GM23338 (cell line): ENCODE measurements around the gene UVRAG. TPM values are rescaled to one million over a fixed set of nuclear protein-coding genes. Genes with fewer than 3 reads are reported as not detected.

Experiments
- ATAC-seq: fragments of 200-7000 bp; cut with Tn5 transposase; 3 replicates; pipeline ENCODE4 v1.9.1; 2020
- DNase-seq: peaks from one replicate; pipeline ENCODE4 v3.0.0-alpha.2; 2015; ENCODE audit warnings: low spot score
- H2AFZ ChIP-seq: fragments of 200-600 bp; sonication (generic); 2 replicates; pipeline ENCODE4 v1.8.0; 2016; ENCODE audit warnings: antibody characterized with exemption, mild to moderate bottlenecking, moderate library complexity
- H3F3A ChIP-seq: fragments of 200-600 bp; sonication (generic); replicated peaks from 2 replicates; pipeline ENCODE4 v1.8.0; 2017; ENCODE audit warnings: antibody characterized with exemption, mixed run types, low read depth
- H3K27ac ChIP-seq: fragments of 200-600 bp; sonication (generic); 2 replicates; pipeline ENCODE4 v1.6.1; 2016; ENCODE audit warnings: low read depth
- H3K27me3 ChIP-seq: fragments of 200-600 bp; sonication (generic); 2 replicates; pipeline ENCODE4 v1.8.0; 2016; ENCODE audit warnings: mild to moderate bottlenecking, mixed run types, moderate library complexity; ENCODE audit not compliant: insufficient read depth
- H3K36me3 ChIP-seq: fragments of 200-600 bp; sonication (generic); 2 replicates; pipeline ENCODE4 v1.8.0; 2016; ENCODE audit warnings: mild to moderate bottlenecking; ENCODE audit not compliant: insufficient read depth
- H3K4me1 ChIP-seq: fragments of 200-600 bp; sonication (generic); 2 replicates; pipeline ENCODE4 v1.8.0; 2016; ENCODE audit warnings: mild to moderate bottlenecking, moderate library complexity; ENCODE audit not compliant: insufficient read depth
- H3K4me2 ChIP-seq: fragments of 200-600 bp; sonication (generic); 2 replicates; pipeline ENCODE4 v1.7.1; 2017; ENCODE audit warnings: mixed run types
- H3K4me3 ChIP-seq: fragments of 200-600 bp; sonication (generic); 2 replicates; pipeline ENCODE4 v1.6.1; 2016; ENCODE audit warnings: mixed run types
- H3K79me2 ChIP-seq: fragments of 200-600 bp; sonication (generic); replicated peaks from 2 replicates; pipeline ENCODE4 v1.8.0; 2017; ENCODE audit warnings: mild to moderate bottlenecking; ENCODE audit not compliant: insufficient read depth
- H3K9me2 ChIP-seq: fragments of 200-600 bp; sonication (generic); 2 replicates; pipeline ENCODE4 v1.8.0; 2017; ENCODE audit not compliant: insufficient read depth
- H4K20me1 ChIP-seq: fragments of 200-600 bp; sonication (generic); replicated peaks from 2 replicates; pipeline ENCODE4 v1.8.0; 2017; ENCODE audit warnings: mild to moderate bottlenecking; ENCODE audit not compliant: insufficient read depth
- H3K27ac Mint-ChIP-seq: 2 replicates; pipeline ENCODE4 v1.8.0; 2020; ENCODE audit warnings: inconsistent platforms, mild to moderate bottlenecking, moderate library complexity, mixed read lengths
- H3K27me3 Mint-ChIP-seq: 3 replicates; pipeline ENCODE4 v1.8.0; 2022; ENCODE audit warnings: low read depth, mild to moderate bottlenecking, moderate library complexity, mixed read lengths, inconsistent platforms; ENCODE audit not compliant: insufficient read depth, poor library complexity
- H3K36me3 Mint-ChIP-seq: 3 replicates; pipeline ENCODE4 v1.8.0; 2021; ENCODE audit warnings: low read depth, mild to moderate bottlenecking, inconsistent platforms, moderate library complexity, mixed read lengths
- H3K4me1 Mint-ChIP-seq: 3 replicates; pipeline ENCODE4 v1.8.0; 2020; ENCODE audit warnings: mild to moderate bottlenecking, inconsistent platforms, mixed read lengths
- H3K4me3 Mint-ChIP-seq: 3 replicates; pipeline ENCODE4 v1.8.0; 2021; ENCODE audit warnings: moderate library complexity, mild to moderate bottlenecking, inconsistent platforms, mixed read lengths
- H3K9me3 Mint-ChIP-seq: 3 replicates; pipeline ENCODE4 v1.8.0; 2020; ENCODE audit warnings: moderate library complexity, mild to moderate bottlenecking, inconsistent platforms, mixed read lengths
- CREB1 ChIP-seq: fragments of 250-450 bp; sonication (Bioruptor Pico); IDR thresholded peaks from 2 replicates; pipeline ENCODE4 v1.5.0; 2020; ENCODE audit warnings: low read depth, mild to moderate bottlenecking, moderate library complexity
- CTCF ChIP-seq, 2 experiments: fragments of 200-600 bp in 1 of 2; sonication (generic) in 1 of 2; conservative IDR thresholded peaks; 2 replicates each; pipeline versions ENCODE4 v1.5.1 to v1.6.1; 2016 to 2017; ENCODE audit warnings: antibody characterized with exemption in 2 of 2, low read depth in 2 of 2, mild to moderate bottlenecking in 2 of 2, moderate library complexity in 1 of 2
- ETS1 ChIP-seq: IDR thresholded peaks from 2 replicates; pipeline ENCODE4 v1.6.1; 2016; ENCODE audit warnings: antibody characterized with exemption
- EZH2 ChIP-seq: fragments of 200-600 bp; sonication (generic); IDR thresholded peaks from one replicate; pipeline ENCODE4 v1.8.0; 2017; ENCODE audit warnings: antibody characterized with exemption, mild to moderate bottlenecking, low read depth; ENCODE audit not compliant: unreplicated experiment
- EZH2phosphoT487 ChIP-seq: fragments of 200-600 bp; sonication (generic); IDR thresholded peaks from one replicate; pipeline ENCODE4 v1.8.1; 2018; ENCODE audit warnings: antibody characterized with exemption; ENCODE audit not compliant: unreplicated experiment
- JUNB ChIP-seq: IDR thresholded peaks from one replicate; pipeline ENCODE4 v1.6.1; 2016; ENCODE audit warnings: antibody characterized with exemption; ENCODE audit not compliant: unreplicated experiment
- NANOG ChIP-seq: IDR thresholded peaks from 2 replicates; pipeline ENCODE4 v1.6.1; 2016; ENCODE audit warnings: antibody characterized with exemption, borderline replicate concordance
- POLR2AphosphoS5 ChIP-seq: IDR thresholded peaks from 2 replicates; pipeline ENCODE4 v1.6.1; 2016; ENCODE audit warnings: antibody characterized with exemption, low read depth
- STAT1 ChIP-seq: IDR thresholded peaks from one replicate; pipeline ENCODE4 v1.6.1; 2016; ENCODE audit warnings: antibody characterized with exemption; ENCODE audit not compliant: unreplicated experiment
- ZNF114 ChIP-seq: fragments of 250-450 bp; sonication (Bioruptor Pico); IDR thresholded peaks from 2 replicates; pipeline ENCODE4 v1.5.0; 2020; ENCODE audit warnings: mild to moderate bottlenecking, moderate library complexity
- ZNF331 ChIP-seq: fragments of 250-450 bp; sonication (Bioruptor Pico); IDR thresholded peaks from 2 replicates; pipeline ENCODE4 v1.5.0; 2020; ENCODE audit warnings: low read depth, mild to moderate bottlenecking, moderate library complexity
- ZNF462 ChIP-seq: fragments of 250-450 bp; sonication (Bioruptor Pico); IDR thresholded peaks from 2 replicates; pipeline ENCODE4 v1.5.0; 2020; ENCODE audit warnings: mild to moderate bottlenecking, moderate library complexity
- polyA plus RNA-seq: library from polyadenylated mRNA; unstranded; fragments of >200 nt; fragmentation: Nextera tagmentation; extraction: Ambion mirVana; gene quantifications from 2 replicates; pipeline ENCODE4 v1.2.1, GENCODE V29; 2016
- total RNA-seq: library from RNA; depleted of rRNA; stranded (reverse); fragments of >200 nt; shearing (Covaris generic); gene quantifications from 2 replicates; pipeline ENCODE4 v1.2.3, GENCODE V29; 2014

Gene UVRAG
- total and polyA plus RNA-seq, 2 experiments from 2014 or later: 15.3 to 17.4 TPM

GRCh38 chr11:75919525-75919924, 104.5 kb downstream of the UVRAG start:
- DNase-seq (no peak), ATAC-seq (no peak)
- H3K4me1 Mint-ChIP-seq: no peaks in the 10 kb centered on the region
- H3K36me3 Mint-ChIP-seq: no peaks in the 10 kb centered on the region
- no peaks in the 10 kb centered on the region for H3K27me3 Mint-ChIP-seq
- 0 out of 2 replicates have a peak, but pooled peaks cover 7% of the 10 kb centered on the region for H4K20me1 ChIP-seq
- H3K4me2 ChIP-seq: no peak overlapping the region
- H3K36me3 ChIP-seq: no peaks in the 10 kb centered on the region
- H3K4me3 Mint-ChIP-seq: no peak overlapping the region
- H3K27ac Mint-ChIP-seq: no peak overlapping the region
- no peak overlapping the region for H2AFZ ChIP-seq
- H3K9me2 ChIP-seq: no peaks in the 10 kb centered on the region
- H3K9me3 Mint-ChIP-seq: no peaks in the 10 kb centered on the region
- no peaks in the 10 kb centered on the region for H3K4me1 ChIP-seq
- no peaks in the 10 kb centered on the region for H3K27me3 ChIP-seq
- H3F3A ChIP-seq: no peaks in the 10 kb centered on the region
- H3K27ac ChIP-seq: no peak overlapping the region
- no peaks in the 10 kb centered on the region for H3K79me2 ChIP-seq
- no peak for TF ChIP-seq EZH2
- no peak for TF ChIP-seq ETS1
- TF ChIP-seq ZNF114: no peak
- TF ChIP-seq NANOG: no peak
- H3K4me3 ChIP-seq: no peak overlapping the region

GRCh38 chr11:75920848-75921247, 105.8 kb downstream of the UVRAG start:
- Histone ChIP-seq H3K27me3 (no peaks in the 10 kb centered on the region), H2AFZ (no peak overlapping the region), H3F3A (no peaks in the 10 kb centered on the region), H3K4me2 (no peak overlapping the region), H3K36me3 (no peaks in the 10 kb centered on the region), H3K9me2 (no peaks in the 10 kb centered on the region), H3K4me3 (no peak overlapping the region), H3K27ac (no peak overlapping the region), H4K20me1 (0 out of 2 replicates have a peak, but pooled peaks cover 7% of the 10 kb centered on the region), H3K79me2 (no peaks in the 10 kb centered on the region), H3K4me1 (no peaks in the 10 kb centered on the region)
- DNase-seq (no peak), ATAC-seq (no peak)
- Mint-ChIP-seq H3K9me3 (no peaks in the 10 kb centered on the region), H3K4me1 (no peaks in the 10 kb centered on the region), H3K27ac (no peak overlapping the region), H3K27me3 (no peaks in the 10 kb centered on the region), H3K4me3 (no peak overlapping the region), H3K36me3 (no peaks in the 10 kb centered on the region)
- TF ChIP-seq CTCF (conservative IDR thresholded peaks at IDR 0.05; ENCODE audit: low read depth in 2 of 2) (no peak), CREB1 (no peak), ZNF331 (CRISPR knock-in tag) (no peak), POLR2AphosphoS5 (no peak), ZNF114 (no peak), NANOG (no peak), ZNF462 (CRISPR knock-in tag) (no peak), JUNB (no peak), EZH2phosphoT487 (no peak), ETS1 (no peak), EZH2 (no peak), STAT1 (no peak)
